H1 (cell line): Measurements from ENCODE around the gene MARCHF3. TPM values are rescaled to one million over a fixed set of nuclear protein-coding genes. Genes with fewer than 3 reads are reported as not detected.

Experiments
- CHD7 ChIP-seq: fragments of 300-600 bp; sonication (generic); IDR thresholded peaks from 2 replicates; pipeline ENCODE4 v1.7.1; 2012; ENCODE audit warnings: low read length, moderate library complexity, mild to moderate bottlenecking, inconsistent platforms; ENCODE audit not compliant: insufficient replicate concordance
- CTBP2 ChIP-seq: IDR thresholded peaks from 2 replicates; pipeline ENCODE4 v1.7.0; 2011; ENCODE audit warnings: borderline replicate concordance, mild to moderate bottlenecking, moderate library complexity, mixed read lengths, low read length; ENCODE audit not compliant: insufficient read depth, insufficient read length
- FOSL1 ChIP-seq: IDR thresholded peaks from 2 replicates; pipeline ENCODE4 v1.6.1; 2011; ENCODE audit warnings: mild to moderate bottlenecking, low read depth, low read length, moderate library complexity; ENCODE audit not compliant: insufficient read depth
- polyA plus RNA-seq, 7 experiments: library from polyadenylated mRNA; depleted of rRNA in 3 of 7; stranded (reverse) in 5 of 7; unstranded in 2 of 7; fragments of >200 nt in 5 of 7; fragments of 200-250 nt in 2 of 7; gene quantifications; 1 replicate in 5 of 7; 2 replicates in 1 of 7; 4 replicates in 1 of 7; pipeline versions ENCODE4 v1.2.1 to v1.2.3, GENCODE V29; 2011 to 2013; ENCODE audit warnings: missing spikeins in 2 of 7, mixed read lengths in 2 of 7
- total RNA-seq: library from RNA; stranded (reverse); fragmentation: NEBNext Ultra II Directional; extraction: Animal tissue kit (Norgen Biotek cat#: 25700); gene quantifications from 2 replicates; pipeline ENCODE4 v1.2.1, GENCODE V29; 2021
- TF ChIP-seq, protein P1 (sequence below): IDR thresholded peaks from 2 replicates; pipeline ENCODE4 v1.6.1; 2012; ENCODE audit warnings: inconsistent platforms
- TF ChIP-seq, protein P2 (sequence below): IDR thresholded peaks from 2 replicates; pipeline ENCODE4 v1.6.1; 2012; ENCODE audit warnings: low read length, inconsistent platforms

Gene MARCHF3
- total and polyA plus RNA-seq, 2 of the 8 experiments (the other 6 are each of a cell fraction or from before 2014, with no cell fraction given): 12.0 to 16.9 TPM

DNA sequence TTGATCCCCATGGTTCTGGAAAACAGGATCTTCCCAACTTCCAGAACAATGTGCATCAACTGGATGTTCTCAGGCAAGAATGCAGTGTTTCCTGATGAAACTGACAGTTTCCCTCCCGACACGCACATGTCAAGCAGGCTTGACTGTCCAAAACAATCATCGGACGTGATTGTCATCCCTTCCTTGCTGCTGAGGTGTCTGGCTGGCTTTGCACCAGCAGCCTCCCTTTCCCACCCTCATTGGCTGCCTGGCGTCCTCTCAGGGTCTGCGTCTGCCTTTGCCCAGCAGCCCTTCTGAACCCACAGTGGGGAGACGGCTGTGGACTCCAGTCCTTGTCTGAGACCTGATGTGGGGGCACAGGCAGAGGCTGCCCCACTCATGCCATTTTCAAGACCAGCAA is 110.8 kb downstream of the MARCHF3 start (continued):
- no peak for TF ChIP-seq CTBP2
- TF ChIP-seq, protein P1, sequence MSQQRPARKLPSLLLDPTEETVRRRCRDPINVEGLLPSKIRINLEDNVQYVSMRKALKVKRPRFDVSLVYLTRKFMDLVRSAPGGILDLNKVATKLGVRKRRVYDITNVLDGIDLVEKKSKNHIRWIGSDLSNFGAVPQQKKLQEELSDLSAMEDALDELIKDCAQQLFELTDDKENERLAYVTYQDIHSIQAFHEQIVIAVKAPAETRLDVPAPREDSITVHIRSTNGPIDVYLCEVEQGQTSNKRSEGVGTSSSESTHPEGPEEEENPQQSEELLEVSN: no peak
- TF ChIP-seq, protein P2, sequence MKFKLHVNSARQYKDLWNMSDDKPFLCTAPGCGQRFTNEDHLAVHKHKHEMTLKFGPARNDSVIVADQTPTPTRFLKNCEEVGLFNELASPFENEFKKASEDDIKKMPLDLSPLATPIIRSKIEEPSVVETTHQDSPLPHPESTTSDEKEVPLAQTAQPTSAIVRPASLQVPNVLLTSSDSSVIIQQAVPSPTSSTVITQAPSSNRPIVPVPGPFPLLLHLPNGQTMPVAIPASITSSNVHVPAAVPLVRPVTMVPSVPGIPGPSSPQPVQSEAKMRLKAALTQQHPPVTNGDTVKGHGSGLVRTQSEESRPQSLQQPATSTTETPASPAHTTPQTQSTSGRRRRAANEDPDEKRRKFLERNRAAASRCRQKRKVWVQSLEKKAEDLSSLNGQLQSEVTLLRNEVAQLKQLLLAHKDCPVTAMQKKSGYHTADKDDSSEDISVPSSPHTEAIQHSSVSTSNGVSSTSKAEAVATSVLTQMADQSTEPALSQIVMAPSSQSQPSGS: no peak
- TF ChIP-seq FOSL1: no peak
- TF ChIP-seq CHD7: no peak
